GM21576 (cell line): ENCODE data around the gene METTL9.
A peak's percentile ranks its signal among the peaks of the same experiment; 100 is the strongest.
"Not testable (repeated sequence)": the region's sequence is repeated elsewhere in the genome, so short reads cannot be mapped to it uniquely, and the experiment has no call there.

Source experiments
- ATAC-seq: cut with Tn5 transposase; IDR thresholded peaks from one replicate; pipeline ENCODE4 v1.9.1; 2021; ENCODE audit warnings: mild to moderate bottlenecking, moderate library complexity; ENCODE audit not compliant: unreplicated experiment

Gene METTL9

DNA sequence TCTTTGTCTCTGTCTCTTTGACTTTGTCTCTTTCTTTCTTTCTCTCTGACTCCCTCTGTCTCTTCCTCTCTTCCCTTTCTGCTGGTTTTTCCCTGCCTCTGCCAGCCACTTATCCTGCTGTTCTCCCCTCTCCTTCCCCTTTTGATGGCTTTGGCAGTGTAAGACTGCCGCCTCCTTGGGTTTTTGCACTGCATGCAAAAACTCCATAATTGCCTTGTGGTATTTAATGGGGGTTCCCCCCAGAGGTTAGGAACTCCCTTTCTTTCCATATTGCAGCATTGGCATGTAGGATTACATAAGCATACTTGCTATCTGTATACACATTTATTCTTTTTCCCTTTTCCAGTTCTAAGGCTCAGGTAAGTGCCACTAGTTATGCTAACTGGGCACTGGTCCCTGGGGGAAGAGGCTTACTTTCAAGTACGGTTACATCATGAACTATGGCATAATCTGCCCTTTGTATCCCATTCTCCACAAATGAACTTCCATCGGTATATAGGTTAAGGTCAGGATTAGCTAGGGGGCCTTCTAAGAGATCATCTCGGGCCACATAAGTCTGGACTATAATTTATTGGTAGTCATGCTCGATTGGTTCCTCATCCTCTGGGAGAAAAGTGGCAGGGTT, 32.7 kb downstream of the METTL9 start:
- not testable (repeated sequence) for ATAC-seq

DNA sequence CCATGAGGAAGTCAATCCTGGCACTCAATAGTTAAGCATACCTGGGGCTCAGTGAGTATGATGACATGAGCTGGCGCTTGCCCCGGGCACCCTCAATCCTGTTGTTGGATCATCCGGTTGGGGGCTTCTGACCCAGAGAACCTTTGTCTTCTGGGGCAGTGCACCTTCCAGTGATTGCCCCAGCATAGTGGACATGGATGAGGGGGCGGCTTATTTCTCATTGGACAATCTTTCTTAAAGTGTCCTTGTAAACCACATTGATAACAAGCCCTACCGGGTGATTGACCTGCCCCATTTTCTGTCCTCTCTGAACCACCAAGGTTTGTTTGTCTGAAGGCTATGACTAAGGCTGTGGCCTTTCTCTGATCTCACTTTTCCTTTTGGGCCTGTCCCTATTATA, 34.8 kb downstream of the METTL9 start:
- no peak for ATAC-seq

DNA sequence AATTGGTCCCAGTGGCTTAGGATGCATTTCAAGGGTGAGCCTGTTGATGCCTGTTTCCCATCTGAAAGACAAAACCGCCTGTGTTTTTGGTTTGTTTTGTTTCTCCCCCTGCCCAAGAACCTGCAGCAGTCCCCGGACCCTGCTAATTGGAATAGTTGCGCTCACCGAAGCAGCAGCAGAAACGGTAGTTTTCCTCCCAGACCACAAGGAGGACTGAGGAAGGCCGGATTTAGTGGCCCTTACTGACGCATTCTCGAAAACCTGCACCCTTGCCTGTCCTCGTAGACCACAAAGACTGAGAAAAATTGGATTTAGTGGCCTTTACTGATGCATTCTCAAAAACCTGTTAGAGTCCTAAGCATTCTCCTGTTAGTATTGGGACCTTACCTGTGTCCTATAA, 36.3 kb downstream of the METTL9 start:
- not testable (repeated sequence) for ATAC-seq

DNA sequence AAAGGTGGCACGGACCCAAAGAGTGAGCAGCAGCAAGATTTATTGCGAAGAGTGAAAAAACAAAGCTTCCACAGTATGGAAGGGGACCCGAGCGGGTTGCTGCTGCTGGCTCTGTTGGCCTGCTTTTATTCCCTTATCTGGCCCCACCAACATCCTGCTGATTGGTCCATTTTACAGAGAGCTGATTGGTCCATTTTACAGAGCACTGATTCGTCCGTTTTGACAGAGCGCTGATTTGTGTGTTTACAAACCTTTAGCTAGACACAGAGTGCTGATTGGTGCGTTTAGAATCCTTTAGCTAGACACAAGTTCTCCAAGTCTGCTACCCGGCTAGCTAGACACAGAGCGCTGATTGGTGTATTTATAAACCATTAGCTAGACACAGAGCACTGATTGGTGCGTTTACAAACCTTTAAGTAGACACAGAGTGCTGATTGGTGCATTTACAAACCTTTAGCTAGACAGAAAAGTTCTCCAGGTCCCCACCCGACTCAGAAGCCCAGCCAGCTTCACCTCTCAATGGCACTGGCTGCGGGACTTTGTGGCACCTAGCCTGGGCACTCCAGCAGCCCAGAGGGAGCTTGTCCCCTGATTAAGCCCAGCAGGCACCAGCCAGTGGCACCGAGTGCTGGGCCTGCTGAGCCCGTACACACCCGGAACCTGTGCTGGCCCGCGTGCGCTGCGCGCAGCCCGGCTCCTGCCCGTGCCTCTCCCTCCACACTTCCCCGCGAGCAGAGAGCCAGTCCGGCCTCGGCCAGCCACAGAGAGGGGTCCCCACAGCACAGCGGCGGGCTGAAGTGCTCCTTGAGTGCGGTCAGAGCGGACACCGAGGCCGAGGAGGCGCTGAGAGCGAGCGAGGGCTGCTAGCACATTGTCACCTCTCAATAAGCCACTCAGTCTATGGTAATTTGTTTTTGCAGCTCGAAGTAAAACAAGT, 37.9 kb downstream of the METTL9 start:
- no peak for ATAC-seq

DNA sequence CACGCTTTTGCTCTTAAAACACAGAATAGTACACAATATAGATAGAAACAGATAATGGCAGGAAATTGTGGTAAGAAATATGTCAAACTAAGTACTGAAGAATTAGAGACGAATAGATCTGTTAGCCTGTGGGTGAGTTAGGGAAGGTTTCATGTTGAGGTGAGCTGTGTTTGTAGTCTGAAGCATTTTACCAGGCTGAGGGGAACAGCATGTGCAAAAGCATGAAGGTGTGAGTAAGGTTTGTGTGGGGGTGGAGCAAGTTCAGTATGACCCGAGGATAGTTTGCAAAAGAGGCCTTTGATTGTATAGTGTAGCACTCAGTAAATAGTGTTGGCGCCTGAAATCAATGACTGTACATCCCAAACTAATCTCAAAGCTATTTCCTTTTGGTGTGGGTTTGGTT, 39.2 kb downstream of the METTL9 start:
- ATAC-seq, result no peak

DNA sequence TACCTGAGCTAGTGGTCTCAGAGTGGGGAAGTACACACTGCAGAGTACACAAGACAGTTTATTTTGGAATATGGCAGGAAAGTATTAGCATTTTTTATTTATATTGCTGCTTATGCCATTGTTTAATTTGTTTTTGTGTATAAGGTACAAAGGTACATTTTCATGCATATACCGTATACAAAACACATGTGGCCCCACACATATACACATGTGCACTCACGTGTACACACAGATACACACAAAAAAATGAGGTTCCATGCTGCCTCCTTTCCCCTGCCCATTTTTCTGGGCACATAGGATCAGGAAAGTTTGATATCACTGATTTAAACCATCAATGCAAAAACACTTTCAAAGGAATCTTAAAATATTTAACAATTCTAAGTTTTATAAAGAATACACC, 40.1 kb downstream of the METTL9 start:
- no peak for ATAC-seq

DNA sequence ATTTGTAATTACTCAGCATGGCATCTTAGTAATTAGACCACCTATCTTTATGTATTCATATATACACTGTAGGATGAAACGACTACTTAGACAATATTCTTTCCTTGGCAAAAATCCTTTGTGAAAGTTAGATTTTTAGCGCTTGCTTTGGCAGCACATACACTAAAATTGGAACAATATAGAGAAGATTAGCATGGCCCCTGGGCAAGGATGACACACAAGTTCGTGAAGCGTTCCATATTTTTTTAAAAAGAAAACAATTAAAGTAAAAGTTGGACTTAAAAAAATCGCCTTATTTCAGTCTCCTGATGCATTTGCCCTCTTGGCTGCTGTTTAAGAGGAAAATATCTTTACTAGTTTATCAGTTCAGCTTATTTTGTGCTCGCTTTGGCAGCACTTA, 42.5 kb downstream of the METTL9 start:
- no peak for ATAC-seq

DNA sequence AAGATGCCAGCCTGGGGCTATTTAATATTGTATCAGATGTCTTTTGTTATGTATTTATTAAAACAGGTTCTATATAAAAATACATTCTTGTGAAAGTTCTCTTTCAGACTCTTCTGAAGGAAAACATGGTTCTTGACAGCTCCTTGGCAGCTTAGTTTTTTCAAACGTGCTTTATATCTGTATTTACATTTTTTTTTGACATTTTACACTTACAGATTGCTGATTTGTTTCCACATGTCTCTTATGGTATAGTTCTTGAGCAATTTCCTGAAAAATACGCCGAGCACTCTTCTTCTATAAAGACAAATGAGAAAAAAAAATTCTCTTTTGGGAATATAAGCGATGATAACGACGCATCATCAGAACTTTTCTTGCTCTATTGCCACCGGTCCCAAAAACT, 43.5 kb downstream of the METTL9 start:
- no peak for ATAC-seq

DNA sequence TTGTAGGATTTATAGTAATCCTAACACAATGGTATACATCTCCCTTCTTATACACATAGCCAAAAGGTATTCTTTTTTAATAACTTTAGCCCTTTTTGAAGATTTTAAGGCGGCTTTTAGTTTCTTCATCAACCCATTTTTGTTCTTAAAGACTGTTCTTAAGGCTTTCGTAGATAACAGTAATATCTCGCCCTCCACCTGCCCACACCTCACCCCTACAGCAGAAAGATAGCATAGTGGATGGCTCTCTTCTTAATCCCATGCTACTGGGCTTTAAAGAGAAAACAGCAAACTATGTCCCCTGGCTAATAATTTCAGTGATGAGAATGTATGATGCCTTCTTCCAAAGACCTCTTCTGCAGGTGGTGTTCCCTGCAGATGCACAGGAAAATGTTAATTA, 44.4 kb downstream of the METTL9 start:
- no peak for ATAC-seq

DNA sequence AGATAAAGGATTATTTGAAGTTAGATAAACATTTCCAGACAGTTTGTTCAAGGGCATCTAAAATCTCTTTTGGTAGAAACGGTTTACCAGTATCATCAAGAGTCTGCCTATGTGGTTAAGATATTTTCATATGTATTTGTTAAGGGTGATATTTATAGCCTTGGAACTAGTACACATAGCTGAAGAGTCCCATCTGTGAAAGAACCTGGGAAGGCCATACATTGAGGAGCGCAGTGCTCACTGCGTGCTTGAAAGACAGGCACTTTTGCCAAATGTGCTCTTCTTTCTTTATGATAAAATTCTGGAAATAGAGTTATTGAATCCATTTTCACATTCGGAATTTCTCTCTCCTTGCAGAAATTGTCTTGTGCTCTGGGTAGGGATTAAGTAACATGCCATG, 45.3 kb downstream of the METTL9 start:
- ATAC-seq, result no peak

DNA sequence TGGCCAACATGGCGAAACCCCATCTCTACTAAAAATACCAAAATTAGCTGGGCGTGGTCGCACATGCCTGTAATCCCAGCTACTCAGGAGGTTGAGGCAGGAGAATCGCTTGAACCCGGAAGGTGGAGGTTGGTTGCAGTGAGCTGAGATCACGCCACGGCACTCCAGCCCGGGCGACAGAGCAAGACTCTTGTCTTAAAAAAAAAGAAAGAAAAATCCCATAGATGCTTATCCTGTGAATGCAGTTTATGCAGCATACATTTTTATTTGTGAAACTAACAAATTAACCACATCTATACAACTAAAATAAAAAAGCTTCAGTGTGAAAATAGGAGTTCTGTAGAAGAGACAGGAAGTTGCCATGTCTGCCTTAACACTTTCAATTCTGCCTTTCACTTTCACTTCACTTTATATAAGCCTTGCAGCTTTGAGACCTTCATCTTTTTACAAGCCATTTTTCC, 45.9 kb downstream of the METTL9 start:
- no peak for ATAC-seq

DNA sequence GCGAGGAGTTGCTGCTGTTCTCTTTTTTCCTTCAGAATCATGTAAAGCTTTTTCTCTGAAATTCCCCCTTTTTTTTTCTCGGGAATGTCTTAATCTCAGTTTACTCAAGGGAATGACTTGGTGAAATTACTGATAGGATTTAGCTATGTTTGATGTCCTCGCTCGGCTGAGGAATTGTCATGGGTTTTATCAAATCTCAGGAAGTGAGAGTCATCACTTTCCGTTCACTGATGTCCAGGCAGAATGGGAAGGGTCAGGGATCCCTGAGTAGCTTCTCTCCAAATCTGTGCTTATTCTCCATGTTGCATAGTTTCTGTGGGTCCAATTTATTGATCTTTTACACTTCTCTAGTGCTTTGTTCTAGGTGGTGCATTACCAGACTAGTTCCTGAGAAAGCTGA, 46.7 kb downstream of the METTL9 start:
- no peak for ATAC-seq

DNA sequence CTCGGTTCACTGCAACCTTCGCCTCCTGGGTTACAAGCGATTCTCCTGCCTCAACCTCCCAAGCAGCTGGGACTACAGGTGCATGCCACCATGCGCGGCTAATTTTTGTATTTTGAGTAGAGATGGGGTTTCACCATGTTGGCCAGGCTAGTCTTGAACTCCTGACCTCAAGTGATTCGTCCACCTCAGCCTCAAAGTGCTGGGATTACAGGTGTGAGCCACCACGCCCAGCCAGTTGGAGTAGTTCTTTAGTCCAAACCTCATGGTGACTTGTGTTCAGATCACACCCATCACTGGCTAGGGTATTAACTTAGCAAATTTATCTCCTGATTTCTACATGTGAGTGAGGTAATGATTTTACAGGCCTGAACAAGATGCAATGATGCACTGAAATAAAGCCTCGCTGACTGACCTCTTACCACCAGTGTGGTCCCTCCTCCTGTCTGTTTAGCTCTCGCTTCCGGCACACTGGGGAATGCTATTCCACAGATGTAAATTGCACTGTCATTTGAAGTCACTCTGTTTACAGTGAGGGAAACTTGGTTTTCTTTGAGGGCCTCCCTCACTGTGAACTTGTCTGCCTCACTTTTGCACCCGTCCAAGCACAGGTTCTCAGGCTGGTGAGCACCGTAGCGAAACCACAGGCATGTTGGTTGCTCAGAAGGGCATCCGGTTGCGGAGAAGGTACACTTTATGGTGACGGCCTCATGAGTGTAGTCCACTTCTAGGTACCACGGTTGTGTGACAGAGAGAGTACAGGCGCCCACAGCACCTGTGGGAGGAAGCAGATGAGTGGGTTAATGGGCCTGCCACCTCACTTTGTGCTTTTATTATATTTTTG, 47.6 kb downstream of the METTL9 start:
- peak; percentile 87 for ATAC-seq

DNA sequence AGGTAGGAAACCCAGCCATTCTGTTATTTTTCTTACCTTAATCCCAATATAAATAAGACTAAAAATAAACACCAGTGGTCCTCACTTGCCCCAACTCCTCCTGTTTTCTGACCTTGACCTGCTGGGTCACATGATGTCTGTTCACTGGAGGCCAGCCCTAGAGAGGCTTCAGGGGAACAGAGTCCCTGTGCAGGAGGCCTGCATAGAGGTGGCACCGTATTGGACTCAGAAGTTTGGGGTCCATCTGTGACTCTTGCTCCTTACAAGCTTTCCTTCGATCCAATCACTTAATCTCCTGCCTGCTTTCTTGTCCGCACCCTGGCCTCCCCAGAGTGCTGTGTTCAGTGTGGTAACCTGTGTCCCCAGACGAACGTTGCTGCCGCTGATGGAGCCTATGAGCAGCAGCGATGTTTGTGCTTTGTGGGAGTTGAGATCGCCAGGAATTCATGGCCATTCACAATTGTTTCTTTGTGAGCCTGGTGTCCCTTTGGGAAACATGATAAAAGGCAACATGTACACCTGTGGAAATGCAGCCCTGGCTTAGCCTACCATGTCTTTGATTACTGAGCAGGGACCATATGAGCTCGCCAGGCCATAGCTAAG, 48.3 kb downstream of the METTL9 start:
- ATAC-seq, result peak; percentile 2

DNA sequence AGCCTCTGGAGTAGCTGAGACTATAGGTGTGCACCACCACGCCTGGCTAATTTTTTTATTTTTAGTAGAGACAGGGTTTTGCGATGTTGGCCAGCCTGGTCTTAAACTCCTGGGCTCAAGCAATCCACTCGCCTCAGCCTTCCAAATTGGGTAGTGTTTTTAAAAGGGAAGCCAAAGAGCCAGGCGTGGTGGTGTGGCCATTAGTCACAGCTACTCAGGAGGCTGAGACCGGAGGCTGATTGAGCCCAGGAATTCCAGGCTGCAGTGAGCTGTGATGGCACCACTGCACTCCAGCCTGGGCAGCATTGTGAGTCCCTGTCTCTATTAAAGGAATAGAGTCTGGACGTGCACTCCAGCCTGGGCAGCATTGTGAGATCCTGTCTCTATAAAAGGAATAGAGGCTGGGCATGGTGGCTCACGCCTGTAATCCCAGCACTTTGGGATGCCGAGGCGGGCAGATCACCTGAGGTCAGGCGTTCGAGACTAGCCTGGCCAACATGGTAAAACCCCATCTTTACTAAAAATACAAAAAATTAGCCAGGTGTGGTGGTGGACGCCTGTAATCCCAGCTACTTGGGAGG, 50.5 kb downstream of the METTL9 start:
- ATAC-seq, result not testable (repeated sequence)

DNA sequence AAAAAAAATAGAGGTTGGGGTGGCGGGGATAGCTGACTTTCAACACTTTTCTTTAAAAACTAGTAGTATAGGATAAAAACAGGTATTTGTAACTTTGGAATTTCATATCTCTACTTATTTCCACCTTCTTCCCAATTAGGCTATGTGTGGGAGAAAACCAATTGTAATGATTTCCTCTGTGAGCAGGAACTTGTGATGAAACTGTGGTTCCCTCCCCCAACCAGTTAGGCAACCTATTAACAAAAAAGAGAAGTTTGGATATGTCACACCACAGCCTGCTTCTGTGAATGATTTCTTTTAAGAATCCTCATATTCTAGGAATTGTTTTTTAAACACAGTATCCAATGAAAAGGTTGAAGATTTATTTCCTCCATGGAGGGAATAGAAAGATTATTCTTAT, 51.1 kb downstream of the METTL9 start:
- no peak for ATAC-seq

DNA sequence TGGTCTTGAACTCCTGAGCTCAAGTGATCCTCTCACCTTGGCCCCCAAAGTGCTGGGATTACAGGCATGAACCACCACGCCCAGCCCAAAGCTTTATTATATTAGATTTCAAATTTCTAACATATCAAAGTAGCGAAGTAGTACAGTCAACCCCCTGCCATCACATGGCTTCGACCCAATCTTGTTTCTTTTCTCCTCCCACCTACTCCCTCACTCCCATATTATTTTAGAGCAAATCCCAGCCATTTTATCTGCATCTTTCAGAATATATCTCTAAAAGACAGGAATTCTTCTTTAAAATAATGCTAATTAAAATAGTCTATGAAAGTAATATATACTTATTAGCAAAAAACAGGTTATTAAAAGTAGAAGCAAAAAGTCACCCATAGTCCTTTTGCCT, 52.1 kb downstream of the METTL9 start:
- ATAC-seq, result no peak

DNA sequence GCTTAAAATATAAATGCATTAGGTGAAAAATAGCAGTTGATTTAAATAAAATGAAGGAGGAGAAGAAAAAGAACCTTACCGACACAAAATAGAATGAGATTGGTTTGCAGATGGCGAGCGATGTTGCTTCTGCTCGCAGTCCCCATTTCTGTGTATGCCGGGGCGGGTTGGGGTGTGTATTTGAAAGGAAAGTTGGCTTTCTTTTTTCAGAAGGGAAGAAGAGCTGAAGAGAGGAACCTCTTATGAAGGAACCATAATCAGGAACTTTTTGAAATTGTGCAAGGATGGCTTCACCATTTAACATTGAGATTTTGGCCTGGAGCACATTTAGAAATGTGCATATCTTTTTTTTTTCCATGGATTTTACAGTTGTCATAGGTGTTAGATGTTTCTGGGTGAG, 53.1 kb downstream of the METTL9 start, which contains the start of gene IGSF6:
Gene IGSF6, minus strand, starts transcription at position 156 of the 400 bp plus-strand sequence. Its CDS starts 10 bp downstream, at position 146.
- no peak for ATAC-seq

DNA sequence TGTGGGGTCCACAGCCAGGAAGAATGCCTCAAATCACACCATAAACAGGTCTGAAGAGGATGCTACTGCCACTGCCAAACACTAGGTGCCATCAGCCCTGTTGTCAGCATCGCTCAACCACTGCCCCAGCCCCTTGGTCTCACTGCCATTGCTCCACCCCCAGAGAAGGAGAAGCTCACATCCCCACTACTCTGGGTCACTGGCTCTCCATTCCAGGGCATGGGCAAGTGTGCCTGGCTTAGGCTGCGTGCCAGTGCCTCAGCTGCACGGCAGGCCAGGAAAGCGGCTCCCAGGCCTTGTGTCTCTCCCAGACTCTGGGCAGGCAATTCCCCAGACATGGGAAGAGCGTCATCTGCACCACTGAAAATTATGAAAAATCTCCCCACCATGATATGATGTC, 54.2 kb downstream of the METTL9 start:
- ATAC-seq, result no peak

DNA sequence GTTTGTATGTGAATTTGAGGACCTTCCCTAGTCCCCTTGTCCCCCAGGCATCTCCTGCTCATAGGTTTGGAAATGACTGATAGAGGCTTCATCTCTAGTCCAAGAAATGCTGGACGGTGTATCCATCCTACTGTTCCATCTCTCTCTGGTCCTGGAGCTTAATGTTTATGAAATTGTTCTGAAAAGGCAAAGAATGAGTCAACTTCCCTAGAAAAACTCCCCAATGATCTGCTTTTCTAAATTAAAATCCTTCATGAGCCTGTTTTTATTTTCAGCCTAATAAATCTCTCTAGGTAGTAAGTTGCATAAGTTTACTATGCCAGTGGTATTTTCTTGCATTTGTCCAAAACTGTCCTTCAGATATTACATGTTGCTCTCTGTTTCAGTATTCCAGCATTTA, 55.1 kb downstream of the METTL9 start:
- ATAC-seq, result no peak
